Right renal cortex interstitium (tissue), 3 donors: Measurements from ENCODE around the gene PWWP2B. TPM values are rescaled to one million over a fixed set of nuclear protein-coding genes. Genes with fewer than 3 reads are reported as not detected.

Experiments used
- DNase-seq, 3 donors: peaks; one replicate each; pipeline ENCODE4 v3.0.0-alpha.2; 2013; ENCODE audit warnings: low read depth in 3 of 3, low spot score in 2 of 3
- polyA plus RNA-seq, 3 donors: library from polyadenylated mRNA; unstranded; fragments of 120-200 nt; gene quantifications; one replicate each; pipeline ENCODE4 v1.2.1, GENCODE V29; 2013; ENCODE audit not compliant: insufficient read length in 3 of 3

The PWWP2B gene
- polyA plus RNA-seq, 3 donors: 5.0 to 9.7 (median 8.2) TPM

DNA sequence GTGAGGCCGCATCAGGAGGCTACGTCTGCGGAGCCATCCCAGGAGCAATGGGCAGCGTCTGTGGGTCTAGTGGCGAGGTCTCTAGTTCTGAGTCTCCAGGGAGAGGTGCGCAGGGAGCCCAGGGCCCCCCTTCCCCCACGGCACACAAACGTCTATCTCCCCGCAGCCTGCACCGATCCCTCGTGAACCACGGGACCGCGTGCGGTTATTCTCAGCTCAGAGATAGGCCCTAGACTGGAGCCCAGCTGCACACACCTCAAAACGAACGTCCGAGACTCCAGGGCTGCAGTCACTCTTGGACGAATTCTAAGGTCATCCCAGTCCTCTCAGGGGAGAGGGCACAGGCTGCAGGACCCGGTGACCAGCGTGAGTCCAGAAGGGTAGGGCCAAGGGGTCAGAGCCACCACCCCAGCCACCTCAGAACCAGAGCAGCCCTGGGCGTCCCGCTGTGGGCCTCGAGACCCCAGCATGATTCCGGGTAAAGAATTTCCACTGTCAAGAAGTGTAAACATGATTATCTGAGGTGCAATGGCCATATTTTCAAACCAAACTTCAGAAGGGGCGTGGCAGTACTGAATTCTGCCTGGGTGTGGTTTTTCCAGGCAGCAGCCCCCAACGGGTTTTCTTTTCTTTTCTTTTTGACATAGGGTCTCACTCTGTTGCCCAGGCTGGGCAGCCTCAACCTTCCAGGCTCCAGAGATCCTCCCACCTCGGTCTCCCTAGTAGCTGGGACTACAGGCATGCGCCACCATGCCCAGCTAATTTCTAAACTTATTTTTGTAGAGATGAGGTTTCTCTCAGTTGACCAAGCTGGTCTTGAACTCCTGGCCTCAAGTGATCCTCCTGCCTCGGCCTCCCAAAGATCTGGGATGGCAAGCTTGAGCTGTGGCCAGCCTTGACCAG is 57.5 kb downstream of the PWWP2B start:
- DNase-seq: no peak

GRCh38 chr10:132455441-132455971 is 58.5 kb downstream of the PWWP2B start:
- no peak for DNase-seq

DNA sequence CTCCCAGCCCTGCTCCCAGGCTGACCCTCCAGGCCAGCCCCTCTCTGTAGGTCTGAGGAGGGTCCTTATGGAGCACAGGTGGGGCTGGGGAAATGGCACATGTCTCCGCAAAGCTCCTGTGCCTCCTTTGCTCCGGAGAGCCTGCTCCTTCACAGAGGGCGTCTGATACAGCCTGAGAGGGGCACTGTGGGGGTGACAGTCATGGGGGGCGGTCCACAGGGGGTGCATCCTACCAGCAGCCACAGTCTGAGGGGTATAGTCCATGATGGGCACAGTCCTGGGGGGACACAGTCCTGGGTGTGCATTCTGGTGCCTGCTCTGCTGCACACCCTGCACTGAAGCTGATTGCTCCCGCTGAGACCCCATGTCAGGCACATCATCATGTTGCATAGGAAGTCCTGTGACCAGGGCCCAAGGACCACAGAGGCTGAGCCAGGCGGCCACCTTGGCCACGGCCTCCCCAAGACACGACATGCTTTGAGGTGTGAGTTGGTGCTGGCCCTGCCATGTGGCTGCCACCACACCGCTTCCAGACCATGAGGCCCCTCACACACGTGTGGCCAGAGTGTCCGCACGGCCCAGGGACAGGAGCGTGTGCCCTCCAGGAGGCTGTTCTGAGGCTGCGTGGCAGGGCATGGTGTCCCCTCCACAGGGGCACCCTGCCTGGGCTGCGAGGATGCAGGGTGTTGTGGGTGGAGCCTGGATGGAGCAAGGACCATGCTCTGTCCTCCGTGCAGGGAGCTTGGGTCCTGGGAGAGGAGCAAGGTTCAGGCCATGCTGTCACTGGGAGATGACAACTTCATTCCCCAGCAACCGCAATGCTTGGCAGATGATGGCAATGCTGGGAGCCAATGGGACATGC is 59.2 kb downstream of the PWWP2B start:
- DNase-seq: no peak

DNA sequence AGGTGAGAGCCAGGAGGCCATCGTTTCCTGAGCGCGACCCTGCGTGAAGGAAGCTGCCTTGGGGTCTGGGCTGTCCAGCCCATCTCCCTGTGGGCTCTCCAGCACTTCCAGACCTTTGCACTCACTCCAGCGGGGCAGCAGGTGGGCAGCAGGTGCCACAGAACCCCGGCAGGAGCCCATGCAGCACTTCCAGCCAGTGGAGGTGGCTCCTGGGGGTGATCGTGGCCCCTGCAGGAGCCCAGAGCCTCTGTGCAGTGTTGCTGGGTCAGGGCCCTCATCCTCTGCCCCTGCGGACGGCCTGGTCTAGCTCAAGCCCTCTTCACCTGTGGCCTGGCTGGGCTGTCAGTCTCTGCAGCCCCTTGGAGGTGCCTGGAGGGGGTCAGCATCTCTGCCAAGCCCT is 59.9 kb downstream of the PWWP2B start:
- no peak for DNase-seq

- no peak for DNase-seq
Observed at GRCh38 chr10:132457328-132458070, 60.5 kb downstream of the PWWP2B start.

GRCh38 chr10:132458071-132458585 is 61.1 kb downstream of the PWWP2B start:
- no peak for DNase-seq

GRCh38 chr10:132458586-132459300 is 61.7 kb downstream of the PWWP2B start:
- DNase-seq: no peak

- DNase-seq: no peak
Observed at GRCh38 chr10:132459301-132460003, 62.5 kb downstream of the PWWP2B start.

DNA sequence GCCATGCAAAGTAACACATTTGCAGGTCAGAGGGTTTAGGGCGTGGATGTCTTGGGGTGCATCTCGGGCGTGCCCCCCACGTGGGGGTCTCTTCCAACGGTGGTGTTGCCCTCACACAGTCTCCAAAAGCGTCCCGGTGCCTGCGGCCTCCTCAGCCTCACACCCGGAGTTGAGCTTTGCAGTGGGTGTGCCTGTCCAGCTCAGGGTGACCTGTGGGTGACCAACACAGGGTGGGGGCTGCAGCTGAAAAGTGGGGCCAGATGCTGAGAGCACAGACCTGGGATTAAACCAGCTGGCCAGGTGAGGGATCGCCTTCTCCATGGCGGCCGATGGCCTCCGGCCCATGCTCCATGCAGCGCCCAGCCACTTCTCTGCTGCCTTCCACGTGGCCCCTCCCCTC is 63.1 kb downstream of the PWWP2B start:
- no peak for DNase-seq

GRCh38 chr10:132460691-132461090 is 63.7 kb downstream of the PWWP2B start:
- DNase-seq: no peak

DNA sequence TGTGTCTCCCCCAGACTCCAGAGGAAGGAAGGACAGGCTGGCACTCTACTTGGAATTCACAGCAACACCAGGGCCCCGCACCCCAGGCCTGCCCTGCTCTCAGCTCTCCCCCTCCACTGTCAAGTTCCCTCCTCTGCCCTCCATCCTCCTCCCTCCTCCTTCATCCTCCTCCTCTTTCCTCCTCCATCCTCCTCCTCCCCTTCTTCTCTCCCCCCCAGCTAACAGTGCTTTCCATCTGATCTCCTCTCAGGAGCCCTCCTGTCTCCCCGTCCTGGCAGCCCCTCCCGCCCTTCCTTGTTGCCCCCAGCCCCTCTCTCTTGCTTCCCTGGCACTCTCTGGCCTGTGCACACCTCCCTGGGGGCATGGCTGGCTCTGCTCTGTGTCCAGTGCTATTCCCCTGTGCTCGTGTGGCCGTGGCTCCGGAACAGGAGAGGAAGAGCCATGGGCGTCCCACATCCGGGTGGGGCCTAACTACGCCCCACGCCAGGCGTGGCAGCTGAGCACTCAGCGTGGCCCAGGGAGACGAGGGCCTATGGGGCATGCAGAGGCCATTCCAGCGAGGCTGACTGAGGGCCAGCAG is 64.2 kb downstream of the PWWP2B start:
- DNase-seq: no peak

- no peak for DNase-seq
Observed at GRCh38 chr10:132461683-132462231, 64.8 kb downstream of the PWWP2B start.

DNA sequence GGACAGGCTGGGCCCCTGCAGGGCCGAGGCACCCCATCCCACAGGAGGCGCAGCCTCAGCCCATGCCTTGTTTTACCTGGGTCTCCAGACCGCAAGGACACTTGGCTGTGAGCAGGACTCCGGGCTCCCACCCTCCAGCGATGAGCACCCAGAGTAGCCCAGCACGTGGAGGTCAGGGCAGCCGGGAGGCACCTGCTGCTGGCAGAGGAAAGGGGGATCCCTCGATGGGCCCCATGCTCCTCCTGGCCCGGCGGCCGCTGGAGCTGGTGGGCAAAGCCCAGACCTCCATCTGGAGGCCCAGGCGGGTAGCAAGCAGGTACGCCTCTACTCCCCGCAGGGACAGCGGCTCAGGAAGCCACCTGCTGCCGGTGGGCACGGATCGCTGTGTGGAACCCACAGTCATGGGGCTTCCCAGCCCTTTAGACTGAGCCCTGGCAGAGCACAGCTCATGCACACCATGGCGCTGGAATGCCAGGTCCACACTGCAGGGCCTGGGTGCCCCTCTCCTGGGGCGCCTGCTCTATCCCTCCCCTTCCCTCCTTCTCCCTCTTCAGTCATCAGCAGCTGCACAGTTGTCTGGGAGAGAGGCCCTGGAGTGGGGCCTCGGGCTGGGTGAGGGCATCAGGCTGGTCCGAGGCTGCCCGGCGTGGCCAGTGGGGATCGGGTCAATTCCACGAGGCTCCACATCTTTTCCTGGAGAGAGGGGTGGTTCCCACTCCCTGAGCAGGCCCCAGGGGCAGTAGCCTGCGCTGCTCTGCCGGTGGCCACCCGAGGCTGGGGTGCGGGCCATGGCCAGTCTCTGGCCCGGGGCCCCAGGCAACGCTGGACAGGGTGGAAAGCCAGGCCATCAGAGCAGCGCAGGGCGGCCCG is 65.7 kb downstream of the PWWP2B start:
- no peak for DNase-seq

- no peak for DNase-seq
Observed at GRCh38 chr10:132463333-132464255, 66.6 kb downstream of the PWWP2B start.

- no peak for DNase-seq
Observed at GRCh38 chr10:132464256-132465192, 67.5 kb downstream of the PWWP2B start.
